T-helper 9 cell (primary cell): Measurements from ENCODE around the gene C1QTNF12.
A peak's percentile ranks its signal among the peaks of the same experiment; 100 is the strongest.

Experiments
- DNase-seq: peaks from one replicate; pipeline ENCODE4 v3.0.0-alpha.2; 2020

C1QTNF12 gene

DNA sequence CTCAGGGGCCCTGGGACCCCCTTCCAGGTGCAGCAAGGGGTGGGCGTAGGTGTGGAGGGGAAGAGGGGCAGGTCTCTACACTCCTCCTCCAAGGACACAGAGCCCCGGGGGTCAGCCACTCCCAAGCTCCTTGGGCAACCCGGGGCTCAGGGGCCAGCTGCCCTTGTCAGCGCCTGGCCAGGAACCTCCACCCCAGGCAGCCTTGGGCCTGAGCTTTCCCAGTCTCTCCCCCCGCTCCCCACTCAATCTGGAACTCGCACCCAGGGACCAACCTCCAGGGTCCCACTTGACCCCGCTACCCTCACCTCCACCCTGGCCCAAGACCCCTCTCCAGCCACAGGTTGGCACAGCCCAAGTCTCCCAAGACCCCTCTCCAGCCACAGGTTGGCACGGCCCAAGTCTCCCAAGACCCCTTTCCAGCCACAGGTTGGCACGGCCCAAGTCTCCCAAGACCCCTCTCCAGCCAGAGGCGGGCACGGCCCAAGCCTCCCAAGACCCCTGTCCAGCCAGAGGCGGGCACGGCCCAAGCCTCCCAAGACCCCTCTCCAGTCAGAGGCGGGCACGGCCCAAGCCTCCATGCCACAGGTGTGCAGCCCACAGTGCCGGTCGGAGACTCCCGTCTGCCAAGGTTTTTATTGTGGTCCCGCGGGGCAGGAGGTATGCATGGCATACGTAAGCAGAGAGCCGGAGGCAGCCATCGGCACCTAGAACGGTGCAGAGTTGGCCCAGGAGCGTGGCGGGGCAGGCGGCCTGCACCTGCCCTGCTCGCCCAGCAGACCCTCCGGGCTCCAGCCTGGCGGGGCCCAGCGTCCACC is 35.6 kb downstream of the C1QTNF12 start:
- DNase-seq, result no peak

DNA sequence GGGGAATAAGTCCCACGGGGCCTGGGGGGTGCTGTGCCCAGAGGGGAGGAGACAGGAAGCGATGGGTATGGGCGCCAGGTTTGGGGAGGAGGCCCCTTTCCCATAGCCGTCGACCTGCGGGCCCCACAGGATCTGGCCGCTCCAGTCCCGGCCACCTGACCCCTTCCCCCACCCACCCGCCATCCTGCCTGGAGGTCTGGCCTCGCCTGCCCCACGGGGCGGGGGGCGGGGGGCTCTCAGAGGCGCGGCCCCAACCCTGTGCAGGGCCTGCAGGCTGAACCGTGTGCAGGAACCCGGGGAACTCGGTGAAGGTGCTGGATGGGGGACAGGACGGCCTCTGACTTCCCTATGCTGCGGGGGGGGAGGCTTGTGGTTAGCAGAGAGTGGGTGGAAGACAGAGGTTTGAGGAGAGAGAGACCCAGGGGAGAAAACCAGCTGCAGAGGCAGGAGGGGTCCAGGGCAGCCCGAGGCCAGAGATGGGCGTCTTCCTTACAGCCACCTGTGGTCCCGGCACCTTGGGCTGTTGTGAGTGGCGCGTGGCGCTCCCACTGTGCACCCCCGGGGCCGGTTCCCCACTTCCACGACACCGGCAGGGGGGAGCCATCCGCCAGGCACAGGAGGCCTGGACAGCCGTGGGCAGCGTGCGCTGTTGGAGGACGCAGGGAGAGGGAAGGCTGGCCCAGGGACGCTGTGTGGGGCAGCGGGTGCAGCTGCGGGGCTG is 37.6 kb downstream of the C1QTNF12 start:
- DNase-seq, result no peak

DNA sequence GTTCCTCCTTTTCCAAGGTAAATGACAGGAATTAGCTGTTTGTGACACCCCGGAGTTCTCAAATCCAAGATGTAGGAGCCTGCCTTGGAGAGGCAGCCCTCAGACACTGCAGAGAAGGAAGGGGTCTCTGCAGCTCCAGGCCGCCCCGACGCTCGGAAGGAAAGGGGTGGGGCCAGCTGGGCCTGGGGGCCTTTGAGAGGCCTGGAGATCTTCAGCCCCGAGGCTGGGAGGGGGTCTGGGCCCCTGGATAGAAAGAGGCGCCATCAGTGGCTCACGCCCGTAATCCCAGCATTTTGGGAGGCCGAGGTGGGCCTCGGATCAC is 39.0 kb downstream of the C1QTNF12 start:
- DNase-seq, result no peak

DNA sequence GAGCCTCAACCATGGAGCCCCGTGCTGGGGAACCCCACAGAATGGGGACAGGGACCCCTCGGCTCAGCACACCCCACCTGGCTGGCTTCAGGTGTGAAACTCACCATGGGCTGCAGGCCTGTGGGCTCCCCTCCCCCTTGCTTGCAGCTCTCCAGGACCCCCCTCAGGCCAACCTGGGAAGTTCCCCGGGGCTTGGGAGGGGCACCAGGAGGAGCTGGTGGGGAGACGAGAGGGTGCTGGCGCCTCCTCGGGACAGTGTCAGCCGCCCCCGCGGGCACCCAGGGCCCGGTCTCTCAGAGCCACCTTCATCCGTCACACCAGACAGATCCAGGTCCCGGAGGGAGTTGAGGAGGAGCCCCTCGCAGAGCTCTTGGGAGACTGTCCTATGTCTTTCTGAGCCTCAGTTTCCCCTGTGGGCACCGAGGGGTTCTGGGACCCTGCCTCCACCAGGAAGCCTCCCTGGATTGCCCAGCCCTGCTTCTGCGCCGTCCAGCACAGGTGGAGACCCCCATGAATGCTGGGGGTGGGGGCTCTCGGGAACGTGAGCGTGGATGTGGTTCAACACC is 39.5 kb downstream of the C1QTNF12 start:
- DNase-seq, result no peak

DNA sequence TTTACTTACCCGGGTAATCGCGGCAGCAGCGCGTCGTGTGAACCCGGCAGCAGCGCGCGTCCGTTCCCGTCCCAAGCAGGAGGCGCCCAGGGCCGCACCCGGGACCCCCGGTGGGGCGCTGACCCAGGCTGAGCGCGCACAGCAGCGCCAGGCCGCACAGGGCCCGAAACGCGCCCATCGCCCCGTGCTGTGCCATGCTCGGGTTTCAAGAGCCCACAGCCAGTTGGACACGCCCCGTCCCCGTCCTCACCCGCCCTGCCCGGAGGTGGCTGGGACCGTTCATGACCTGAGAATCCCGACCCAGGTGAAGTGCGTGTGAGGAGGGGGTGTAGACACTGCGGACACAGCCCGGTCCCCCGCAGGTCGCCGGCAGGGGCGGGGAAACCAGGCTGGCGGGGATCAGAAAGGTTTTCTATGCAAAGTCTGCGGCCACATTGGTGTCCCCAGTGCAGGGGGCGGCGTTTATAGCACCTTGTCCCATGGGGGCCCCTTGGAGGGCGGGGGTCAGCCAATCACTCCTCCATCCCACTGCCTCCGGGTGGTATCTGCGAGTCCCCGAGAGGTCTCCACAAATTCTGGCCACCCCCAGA is 40.1 kb downstream of the C1QTNF12 start, which contains the start of gene TNFRSF18:
Gene TNFRSF18, minus strand, starts transcription at position 217 of the 590 bp plus-strand sequence. Its CDS starts 21 bp downstream, at position 196.
- DNase-seq, result no peak

DNA sequence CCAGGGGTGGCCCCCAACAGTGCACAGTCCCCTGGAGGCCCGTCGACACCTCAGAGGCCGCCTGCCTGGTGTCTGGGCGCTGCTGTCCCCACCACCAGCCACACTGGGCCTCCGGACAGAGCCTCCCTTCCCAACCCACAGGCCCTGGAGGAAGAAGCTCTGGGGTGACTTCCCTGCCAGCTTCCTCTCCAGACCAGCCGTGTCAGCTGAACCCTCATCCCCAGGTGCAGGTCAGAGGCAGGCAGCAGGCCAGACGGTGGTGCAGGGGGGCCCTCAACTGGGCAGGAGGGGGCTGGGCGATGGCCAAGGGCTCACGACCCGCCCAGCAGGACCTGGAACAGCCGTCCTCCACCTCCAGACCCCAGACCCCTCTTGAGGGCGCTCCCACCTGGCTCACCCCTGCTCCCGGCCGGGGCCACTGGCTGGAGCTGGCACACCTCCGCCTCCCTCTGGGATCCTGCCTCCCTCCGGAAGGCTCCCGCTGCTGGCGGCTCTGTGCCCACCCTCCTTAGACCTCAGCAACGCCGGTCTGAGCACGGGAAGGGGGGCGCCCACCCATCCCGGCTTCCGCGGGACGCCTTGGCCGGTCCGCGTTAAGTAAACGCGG is 40.6 kb downstream of the C1QTNF12 start:
- DNase-seq, result no peak

DNA sequence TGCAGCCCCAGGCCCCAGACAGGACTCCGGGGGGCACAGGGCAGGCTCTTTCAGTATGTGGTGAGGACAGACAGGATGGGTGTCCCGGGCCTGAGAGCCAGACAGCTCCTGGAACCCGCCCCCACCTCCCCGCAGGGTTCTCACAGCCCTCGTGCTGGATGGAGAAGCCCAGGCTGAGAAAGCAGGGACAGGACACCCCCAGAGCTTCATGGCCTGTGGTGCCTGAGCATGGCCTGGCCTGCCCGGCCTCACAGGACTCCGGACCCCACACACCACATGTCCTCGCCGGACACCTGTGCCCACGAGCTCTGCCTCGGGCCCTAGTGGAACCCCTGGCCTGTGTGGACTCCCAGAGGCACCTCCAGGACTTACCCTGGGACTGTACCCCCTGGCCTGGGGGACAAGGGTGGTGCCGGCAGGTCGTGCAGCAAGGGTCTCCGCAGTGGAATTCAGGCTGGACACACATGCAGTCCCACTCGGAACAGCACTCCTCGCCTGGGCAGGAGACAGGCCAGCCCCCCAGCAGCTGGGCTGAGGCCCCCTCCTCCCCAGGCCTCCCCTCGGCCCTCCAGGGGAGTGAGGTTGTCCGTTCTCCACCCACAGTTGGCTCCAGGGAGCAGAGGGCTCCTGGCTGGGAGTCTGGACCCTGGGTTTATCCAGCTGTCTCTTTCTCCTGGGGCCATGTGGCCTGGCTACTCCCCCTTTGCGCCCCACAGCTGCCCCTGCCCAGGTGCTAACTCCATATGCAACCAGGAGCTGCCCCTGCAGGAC is 41.3 kb downstream of the C1QTNF12 start:
- no peak for DNase-seq

DNA sequence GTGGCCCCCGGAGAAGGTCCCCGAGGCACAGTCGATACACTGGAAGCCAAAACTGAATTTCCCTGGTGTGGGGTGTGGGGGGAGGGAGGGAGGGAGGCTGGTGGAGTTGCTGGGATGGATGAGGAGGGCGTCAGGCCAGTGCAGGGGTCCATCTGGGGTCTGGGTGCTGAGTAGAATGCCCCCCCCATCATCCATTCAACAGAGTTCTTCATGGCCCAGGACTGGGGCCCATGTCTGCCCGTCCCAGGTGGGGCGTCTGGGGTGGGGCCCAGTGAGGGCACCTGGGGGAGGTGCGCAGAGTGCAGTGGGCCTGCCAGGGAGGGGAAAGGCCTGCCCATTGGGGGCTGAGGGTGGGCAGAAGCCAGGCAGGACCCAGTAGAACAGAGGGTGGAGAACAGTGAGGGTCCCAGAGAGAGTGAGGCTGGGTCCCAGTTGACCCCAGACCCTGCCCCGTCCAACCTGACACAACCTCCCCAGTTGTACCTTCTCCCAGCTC is 42.0 kb downstream of the C1QTNF12 start:
- no peak for DNase-seq

DNA sequence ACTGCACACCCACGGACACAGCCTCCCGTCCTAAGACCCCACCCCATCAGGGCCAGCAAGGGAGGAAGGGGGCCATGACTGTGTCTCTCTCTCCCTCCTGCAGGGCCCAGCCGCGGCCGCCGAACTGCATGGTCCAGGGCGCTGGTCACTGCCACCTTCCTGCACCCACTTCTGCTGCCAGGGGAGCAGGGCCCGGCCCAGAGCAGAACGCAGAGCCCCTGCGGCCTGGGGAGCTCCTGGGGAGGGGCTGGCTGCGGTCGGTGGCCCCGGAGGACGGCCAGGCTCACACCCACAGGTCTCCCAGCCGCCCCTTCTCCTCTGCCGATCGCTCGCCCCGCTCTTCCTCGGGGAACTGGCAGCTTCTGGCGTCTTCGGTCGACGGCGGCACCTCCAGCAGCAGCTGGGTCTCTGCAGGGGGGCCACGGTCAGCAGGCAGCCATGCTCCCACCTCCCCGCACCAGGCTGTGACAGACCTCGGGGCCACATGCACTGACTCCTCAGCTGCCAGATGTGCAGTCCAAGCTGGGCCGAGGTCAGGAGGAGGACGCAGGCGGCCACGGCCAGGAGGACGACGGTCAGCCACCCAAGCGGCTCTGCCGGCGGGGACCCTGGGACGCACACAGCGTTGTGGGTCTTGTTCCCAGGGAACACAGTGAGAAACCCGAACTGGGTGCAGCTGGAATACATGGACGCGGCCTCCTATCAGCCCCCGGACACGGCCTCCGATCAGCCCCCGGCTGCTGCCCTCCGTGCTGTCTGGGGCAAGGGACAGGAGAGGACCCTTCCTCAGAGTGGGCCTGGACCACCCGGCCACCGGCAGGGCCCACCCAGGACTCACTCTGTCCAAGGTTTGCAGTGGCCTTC is 42.7 kb downstream of the C1QTNF12 start:
- DNase-seq, result no peak

DNA sequence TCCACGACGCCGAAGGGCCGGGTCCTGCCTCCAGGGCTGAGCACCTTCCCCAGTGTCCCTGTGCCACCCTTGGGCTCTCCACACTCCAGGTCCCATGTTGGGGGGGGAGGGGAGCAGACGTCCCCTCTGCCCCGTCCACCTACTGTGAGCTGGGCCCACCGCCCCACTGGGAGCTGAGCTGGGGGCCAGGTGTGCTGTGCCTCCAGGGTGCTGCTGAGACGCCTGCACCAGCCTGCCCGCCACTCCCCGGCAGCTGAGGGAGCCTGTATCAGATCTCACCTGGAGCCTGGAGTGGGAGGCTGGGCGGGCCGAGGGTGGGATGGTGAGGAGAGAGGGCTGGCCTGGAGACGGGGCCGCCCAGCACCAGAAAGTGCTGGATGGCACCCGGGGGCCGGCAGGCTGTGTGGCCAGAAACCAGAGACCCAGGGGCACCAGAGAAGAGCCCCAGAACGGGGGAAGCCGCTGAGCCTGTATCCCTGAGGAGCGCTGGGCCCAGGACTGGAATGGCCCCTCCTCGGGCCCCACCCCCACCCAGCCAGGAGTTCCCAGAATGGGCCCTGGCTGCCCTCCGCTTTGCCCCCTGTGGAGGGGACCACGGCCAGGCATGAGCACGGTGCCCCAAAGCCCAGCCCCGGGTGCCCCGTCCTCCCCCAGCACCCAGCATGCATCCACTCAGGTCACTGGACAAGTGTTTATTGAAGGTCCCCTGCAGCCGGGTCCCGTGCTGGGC is 43.5 kb downstream of the C1QTNF12 start:
- DNase-seq, result no peak

DNA sequence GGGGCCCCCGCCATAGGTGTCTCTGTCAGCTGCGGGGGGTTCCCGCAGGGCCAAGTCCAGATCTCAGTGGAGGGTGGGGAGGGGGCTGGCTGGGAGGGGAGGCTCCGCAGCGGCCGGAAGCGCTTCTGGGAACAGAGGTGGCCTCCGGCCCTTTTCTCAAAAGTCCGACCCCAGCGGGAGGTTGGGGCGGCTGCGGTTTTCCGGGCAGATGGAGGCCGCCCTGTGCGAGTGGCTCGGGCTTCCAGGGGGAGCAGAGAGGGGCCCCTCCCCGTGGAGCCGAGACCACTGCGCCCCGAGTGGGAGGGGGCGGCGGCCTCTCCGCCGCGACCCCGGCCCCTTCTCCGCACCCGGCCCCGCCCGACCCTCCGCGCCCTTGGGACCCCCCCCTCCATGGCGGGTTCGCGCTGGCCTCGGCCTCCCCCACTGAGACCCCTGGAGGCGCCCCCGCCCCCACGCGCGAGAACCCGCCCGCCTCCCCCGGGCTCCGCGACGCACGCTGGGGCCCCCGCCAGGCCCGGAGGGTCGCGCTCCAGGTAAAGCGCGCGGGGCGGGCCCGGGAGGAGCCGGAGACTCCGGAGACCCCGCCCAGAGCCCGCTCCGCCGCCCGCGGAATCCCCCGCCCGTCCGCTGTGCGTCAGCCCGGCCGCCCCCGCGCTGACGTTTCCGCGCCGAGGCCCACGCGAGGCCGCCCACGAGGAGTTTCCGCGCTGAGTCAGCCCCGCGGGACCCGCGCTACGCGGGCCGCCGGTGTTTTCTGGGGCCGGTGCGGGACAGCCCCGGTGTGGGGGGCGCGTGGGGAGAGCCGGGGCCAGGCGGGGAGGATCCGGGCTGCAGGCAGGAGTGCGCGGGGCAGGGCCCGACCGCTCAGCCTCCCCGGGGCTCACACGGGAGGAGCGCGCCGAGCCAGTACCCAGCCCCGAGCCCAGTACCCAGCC is 45.4 kb downstream of the C1QTNF12 start:
- DNase-seq, result peak; percentile 85

DNA sequence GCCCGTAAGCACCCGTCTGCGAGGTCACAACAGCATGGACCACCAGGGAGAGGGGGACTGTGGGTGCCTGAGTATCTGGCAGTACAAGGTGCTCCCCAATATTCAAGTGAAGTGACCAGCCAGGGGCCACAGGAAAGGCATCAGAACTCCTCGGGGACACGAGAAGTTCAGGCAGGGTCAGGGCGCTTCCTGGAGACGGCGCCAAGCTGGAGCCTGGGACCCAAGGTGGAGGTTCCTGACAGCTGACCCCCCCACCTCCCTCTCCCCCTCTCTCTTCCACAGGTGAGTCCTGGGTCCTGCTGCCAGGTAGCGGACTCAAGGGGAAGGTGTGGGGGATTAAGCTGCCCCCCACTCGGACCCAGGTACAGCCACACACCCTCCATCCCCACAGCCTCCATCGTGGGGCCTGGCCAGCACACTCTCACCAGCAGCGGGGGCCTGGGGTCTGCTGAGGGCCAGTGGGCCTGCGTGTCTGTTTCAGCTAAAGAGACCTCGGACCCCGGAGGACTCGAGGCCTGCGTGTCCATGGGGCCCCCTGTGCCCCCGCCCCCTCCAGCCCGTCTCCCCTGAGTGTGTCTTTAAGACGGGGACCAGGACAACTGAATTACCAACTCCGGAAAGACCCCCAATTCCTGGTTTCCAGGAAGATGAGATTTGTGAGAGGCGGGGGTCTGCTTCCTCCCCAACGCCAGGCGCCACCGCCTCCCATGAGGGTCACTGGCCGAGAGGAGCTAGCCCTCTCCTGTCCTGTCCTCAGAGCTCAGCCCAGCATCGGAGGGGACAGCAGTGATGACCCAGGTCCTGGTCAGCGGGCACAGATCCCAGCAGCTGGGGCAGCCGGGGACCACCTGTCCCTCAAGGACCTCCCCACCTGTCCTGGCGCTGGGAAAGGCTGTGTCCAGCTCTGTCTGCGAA is 46.3 kb downstream of the C1QTNF12 start:
- no peak for DNase-seq

DNA sequence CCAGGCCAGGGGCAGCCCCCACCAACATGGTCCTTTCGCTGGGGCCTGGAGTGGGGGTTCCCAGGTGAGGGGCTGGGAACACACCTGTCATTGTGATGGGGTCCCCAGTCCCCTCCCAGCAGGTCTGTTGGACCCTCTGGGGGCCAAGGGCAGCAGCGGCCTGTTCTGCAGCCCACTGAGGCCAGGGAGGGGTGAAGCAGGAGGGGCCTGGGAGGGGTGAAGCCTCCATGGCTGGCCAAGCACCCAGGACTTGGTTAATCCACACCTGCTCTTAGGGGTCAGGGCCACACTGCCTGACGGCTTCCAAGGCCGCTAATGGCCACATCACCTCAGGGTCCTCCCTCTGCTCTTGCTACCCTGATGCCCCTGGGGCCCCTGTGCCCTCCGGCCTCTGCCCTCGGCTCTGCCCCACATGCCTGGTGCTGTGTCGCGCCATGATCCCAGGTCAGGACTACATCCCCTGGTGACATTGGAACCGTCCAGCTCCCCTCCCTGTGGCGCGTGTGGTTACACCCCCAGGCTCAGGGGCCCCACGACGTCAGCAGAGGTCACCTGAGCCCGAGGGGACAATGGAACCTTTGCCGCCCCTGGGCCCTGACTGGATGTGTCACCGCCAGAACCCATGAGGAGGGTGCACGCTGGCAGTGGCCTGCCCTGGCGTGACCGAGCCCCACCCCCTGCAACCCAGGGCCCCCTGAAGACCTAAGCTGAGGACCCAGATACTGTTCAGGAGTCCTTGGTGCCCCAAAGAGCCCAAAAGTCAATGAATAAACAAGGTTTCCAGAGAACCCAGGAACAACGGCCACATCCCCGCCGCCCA is 47.2 kb downstream of the C1QTNF12 start:
- no peak for DNase-seq

DNA sequence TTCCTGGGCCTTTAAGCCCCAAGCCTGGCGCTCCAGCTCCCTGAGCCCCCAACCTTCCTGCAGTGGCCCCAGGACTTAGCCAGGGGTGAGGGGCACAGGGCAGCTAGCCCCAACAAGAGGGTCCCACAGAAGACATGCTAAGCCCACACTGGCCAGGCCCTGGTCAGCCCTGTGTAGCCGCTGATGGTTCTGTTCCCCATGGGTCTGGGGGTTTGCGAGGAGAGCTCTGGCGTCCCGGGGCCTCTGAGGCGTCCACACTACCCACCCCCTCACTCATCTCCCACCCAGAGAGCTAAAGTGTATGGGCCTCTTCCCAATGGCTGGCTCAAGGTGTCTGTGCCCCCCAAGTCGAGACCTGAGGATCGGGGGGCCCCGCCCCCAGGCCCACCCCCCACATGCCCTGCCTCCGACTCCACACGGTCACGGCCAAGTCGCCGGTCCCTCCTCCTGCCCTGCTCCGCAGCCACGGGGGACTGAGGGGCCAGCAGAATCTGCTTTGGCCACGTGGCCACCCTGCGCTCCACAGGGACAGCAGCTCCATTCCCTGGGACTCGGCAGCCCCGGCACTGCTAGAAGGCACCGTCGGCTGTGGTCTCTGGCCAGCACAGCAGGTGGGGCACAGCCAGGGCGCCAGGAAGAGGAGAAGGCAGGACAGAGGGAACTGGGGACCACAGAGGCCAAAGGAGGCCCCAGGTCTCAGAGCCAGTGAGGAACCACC is 47.9 kb downstream of the C1QTNF12 start:
- DNase-seq, result no peak

DNA sequence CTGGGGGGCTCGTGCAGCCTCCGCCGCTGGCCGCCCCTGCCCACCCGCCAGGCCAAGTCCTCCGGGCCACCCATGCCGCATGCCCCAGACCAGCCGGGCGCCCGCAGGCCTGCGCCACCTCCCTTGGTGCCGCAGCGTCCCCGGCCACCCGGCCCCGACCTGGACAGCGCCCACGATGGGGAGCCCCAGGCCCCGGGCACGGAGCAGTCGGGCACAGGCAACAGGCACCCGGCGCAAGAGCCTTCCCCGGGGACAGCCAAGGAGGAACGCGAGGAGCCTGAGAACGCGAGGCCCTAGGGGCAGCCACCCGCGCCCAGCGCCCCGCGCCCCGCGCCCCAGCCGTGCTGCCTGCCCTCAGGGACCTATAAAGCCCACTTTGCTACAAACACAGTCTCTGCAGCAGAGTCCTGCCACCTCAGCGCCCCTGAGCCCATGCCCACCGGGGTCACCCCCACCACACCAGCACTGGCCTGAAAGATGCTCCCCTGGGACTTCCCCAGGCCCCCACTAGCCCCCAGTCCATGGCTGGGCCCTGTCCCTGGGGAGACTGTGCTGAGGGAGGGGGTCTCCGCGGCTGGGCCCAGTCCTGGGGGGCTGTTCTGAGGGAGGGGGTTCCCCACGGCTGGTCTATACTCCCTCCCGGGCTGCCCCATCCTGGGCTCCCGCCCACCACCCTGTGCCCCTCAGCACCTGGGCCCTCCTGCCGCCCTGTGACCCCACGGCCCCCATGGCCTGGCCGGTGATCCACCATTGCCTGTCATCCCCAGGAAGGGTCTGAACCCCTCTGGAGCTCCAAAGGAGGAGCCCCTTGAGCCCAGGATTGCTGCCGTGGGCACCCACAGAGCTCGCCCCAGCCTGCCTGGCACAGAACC is 48.7 kb downstream of the C1QTNF12 start:
- no peak for DNase-seq

DNA sequence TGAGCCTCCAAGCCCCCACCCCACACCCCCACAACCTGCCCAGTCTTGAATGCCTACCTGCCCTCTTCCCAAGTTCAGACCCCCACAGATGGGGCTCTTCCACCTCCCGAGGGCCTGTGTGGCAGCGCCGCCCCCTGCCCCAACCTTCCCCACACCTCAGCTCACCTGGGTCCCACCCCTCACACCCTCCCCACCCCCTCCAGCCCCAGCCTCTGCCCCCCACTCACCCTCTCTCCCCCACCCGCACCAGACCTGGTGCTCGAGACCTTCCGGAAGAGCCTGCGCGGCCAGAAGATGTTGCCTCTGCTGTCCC is 49.4 kb downstream of the C1QTNF12 start:
- DNase-seq, result no peak
